Measurements from ENCODE around the gene SNCAIP.

DNA sequence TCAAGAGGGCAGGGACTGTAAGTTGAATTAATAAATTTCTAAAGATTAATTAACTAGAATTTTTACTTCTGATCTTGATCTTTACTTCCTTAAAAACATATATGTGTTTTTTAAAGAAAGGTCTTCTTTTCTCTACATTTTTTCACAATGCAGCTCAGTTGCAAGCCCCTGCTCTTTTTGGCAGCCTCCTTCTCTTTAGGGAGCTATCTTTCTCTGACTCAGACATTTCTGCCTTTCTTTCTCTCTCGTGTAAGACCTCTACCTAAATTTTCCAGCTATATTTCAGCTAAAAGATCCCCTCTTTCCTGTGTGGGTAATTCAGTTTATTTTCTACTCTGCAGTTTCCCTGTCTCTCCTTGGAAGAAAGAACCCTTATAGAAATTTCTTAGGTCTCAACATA lies 38.3 kb upstream of the SNCAIP start:
- no peak for TF ChIP-seq POLR2AphosphoS5 (IDR thresholded peaks at IDR 0.05; ENCODE audit: low read depth)
- TF ChIP-seq, protein P1, sequence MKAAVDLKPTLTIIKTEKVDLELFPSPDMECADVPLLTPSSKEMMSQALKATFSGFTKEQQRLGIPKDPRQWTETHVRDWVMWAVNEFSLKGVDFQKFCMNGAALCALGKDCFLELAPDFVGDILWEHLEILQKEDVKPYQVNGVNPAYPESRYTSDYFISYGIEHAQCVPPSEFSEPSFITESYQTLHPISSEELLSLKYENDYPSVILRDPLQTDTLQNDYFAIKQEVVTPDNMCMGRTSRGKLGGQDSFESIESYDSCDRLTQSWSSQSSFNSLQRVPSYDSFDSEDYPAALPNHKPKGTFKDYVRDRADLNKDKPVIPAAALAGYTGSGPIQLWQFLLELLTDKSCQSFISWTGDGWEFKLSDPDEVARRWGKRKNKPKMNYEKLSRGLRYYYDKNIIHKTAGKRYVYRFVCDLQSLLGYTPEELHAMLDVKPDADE (IDR thresholded peaks at IDR 0.05) = no peak
- TF ChIP-seq, protein P2, sequence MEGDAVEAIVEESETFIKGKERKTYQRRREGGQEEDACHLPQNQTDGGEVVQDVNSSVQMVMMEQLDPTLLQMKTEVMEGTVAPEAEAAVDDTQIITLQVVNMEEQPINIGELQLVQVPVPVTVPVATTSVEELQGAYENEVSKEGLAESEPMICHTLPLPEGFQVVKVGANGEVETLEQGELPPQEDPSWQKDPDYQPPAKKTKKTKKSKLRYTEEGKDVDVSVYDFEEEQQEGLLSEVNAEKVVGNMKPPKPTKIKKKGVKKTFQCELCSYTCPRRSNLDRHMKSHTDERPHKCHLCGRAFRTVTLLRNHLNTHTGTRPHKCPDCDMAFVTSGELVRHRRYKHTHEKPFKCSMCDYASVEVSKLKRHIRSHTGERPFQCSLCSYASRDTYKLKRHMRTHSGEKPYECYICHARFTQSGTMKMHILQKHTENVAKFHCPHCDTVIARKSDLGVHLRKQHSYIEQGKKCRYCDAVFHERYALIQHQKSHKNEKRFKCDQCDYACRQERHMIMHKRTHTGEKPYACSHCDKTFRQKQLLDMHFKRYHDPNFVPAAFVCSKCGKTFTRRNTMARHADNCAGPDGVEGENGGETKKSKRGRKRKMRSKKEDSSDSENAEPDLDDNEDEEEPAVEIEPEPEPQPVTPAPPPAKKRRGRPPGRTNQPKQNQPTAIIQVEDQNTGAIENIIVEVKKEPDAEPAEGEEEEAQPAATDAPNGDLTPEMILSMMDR (conservative IDR thresholded peaks at IDR 0.05; ENCODE audit: low read depth in 2 of 2) = no peak
- no peak for TF ChIP-seq EZH2 (IDR thresholded peaks at IDR 0.05; ENCODE audit: low read depth, unreplicated experiment)

Measured in GM23338 (cell line).